Measurements from ENCODE around the gene PRKCQ. TPM values are rescaled to one million over a fixed set of nuclear protein-coding genes. Genes with fewer than 3 reads are reported as not detected.
A peak's percentile ranks its signal among the peaks of the same experiment; 100 is the strongest.

The PRKCQ gene
- total and polyA plus RNA-seq, 2 of the 13 experiments (the other 11 are each of a cell fraction or from before 2014, with no cell fraction given) = 0.13 to 0.35 TPM

DNA sequence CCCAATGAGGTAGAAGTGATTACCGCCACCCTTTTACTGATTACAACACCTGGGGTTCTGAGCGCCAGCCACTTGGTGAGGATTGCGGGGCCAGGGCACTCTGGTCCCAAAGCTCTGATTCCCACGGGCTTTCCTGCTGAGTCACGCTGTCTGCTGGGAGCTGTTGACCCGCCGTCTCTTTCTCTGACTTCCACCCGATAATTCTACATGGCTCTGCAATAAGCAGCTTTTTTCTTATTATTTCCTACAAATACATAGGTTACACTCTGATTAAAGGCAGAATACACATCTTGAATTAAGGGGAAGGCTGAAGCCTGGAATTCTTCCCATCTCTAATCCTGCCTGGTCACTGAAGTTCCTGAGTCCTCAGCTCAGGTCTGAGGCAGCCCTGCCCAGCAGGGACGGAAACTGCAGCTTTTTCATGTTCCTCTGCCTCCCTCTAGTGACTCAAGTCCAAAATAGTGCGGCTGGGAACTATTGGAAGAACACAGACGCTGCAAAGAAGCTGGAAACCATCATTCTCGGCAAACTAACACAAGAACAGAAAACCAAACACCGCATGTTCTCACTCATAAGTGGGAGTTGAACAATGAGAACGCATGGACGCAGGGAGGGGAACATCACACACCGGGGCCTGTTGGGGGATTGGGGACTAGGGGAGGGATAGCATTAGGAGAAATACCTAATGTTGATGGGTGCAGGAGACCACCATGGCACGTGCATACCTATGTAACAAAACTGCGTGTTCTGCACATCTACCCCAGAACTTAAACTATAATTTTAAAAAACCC, 178.3 kb downstream of the PRKCQ start (continued):
- TF ChIP-seq, protein P1, sequence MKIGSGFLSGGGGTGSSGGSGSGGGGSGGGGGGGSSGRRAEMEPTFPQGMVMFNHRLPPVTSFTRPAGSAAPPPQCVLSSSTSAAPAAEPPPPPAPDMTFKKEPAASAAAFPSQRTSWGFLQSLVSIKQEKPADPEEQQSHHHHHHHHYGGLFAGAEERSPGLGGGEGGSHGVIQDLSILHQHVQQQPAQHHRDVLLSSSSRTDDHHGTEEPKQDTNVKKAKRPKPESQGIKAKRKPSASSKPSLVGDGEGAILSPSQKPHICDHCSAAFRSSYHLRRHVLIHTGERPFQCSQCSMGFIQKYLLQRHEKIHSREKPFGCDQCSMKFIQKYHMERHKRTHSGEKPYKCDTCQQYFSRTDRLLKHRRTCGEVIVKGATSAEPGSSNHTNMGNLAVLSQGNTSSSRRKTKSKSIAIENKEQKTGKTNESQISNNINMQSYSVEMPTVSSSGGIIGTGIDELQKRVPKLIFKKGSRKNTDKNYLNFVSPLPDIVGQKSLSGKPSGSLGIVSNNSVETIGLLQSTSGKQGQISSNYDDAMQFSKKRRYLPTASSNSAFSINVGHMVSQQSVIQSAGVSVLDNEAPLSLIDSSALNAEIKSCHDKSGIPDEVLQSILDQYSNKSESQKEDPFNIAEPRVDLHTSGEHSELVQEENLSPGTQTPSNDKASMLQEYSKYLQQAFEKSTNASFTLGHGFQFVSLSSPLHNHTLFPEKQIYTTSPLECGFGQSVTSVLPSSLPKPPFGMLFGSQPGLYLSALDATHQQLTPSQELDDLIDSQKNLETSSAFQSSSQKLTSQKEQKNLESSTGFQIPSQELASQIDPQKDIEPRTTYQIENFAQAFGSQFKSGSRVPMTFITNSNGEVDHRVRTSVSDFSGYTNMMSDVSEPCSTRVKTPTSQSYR (CRISPR knock-in tag; IDR thresholded peaks at IDR 0.05; ENCODE audit: borderline replicate concordance) = no peak
- TF ChIP-seq IRF2 (CRISPR knock-in tag; IDR thresholded peaks at IDR 0.05) (0 out of 2 replicates have a peak, but pooled peaks have one; percentile 46), FOXA1 (IDR thresholded peaks at IDR 0.05) (no peak), FOXA1 (CRISPR knock-in tag; IDR thresholded peaks at IDR 0.05) (no peak), KLF15 (CRISPR knock-in tag; IDR thresholded peaks at IDR 0.05; ENCODE audit: borderline replicate concordance) (no peak), ZNF674 (CRISPR knock-in tag; IDR thresholded peaks at IDR 0.05; ENCODE audit: low read depth) (no peak), ZFYVE20 (CRISPR knock-in tag; IDR thresholded peaks at IDR 0.05; ENCODE audit: borderline replicate concordance, low read depth) (no peak), MAFK (conservative IDR thresholded peaks at IDR 0.05 in 1 of 2, IDR thresholded peaks at IDR 0.05 in 1 of 2; ENCODE audit: low read length in 2 of 2) (peak; percentile 61 to 88), ZNF383 (CRISPR knock-in tag; IDR thresholded peaks at IDR 0.05; ENCODE audit: borderline replicate concordance) (no peak), ZNF841 (CRISPR knock-in tag; IDR thresholded peaks at IDR 0.05; ENCODE audit: borderline replicate concordance) (no peak), SKI (IDR thresholded peaks at IDR 0.05; ENCODE audit: partially characterized antibody) (peak; percentile 46), PTBP1 (IDR thresholded peaks at IDR 0.05; ENCODE audit: low read depth, low read length, poor library complexity, severe bottlenecking) (no peak)
- TF ChIP-seq, protein P2, sequence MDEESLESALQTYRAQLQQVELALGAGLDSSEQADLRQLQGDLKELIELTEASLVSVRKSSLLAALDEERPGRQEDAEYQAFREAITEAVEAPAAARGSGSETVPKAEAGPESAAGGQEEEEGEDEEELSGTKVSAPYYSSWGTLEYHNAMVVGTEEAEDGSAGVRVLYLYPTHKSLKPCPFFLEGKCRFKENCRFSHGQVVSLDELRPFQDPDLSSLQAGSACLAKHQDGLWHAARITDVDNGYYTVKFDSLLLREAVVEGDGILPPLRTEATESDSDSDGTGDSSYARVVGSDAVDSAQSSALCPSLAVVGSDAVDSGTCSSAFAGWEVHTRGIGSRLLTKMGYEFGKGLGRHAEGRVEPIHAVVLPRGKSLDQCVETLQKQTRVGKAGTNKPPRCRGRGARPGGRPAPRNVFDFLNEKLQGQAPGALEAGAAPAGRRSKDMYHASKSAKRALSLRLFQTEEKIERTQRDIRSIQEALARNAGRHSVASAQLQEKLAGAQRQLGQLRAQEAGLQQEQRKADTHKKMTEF (CRISPR knock-in tag; IDR thresholded peaks at IDR 0.05) = no peak; the same call in 1 of the 2 replicates
- TF ChIP-seq, protein P3, sequence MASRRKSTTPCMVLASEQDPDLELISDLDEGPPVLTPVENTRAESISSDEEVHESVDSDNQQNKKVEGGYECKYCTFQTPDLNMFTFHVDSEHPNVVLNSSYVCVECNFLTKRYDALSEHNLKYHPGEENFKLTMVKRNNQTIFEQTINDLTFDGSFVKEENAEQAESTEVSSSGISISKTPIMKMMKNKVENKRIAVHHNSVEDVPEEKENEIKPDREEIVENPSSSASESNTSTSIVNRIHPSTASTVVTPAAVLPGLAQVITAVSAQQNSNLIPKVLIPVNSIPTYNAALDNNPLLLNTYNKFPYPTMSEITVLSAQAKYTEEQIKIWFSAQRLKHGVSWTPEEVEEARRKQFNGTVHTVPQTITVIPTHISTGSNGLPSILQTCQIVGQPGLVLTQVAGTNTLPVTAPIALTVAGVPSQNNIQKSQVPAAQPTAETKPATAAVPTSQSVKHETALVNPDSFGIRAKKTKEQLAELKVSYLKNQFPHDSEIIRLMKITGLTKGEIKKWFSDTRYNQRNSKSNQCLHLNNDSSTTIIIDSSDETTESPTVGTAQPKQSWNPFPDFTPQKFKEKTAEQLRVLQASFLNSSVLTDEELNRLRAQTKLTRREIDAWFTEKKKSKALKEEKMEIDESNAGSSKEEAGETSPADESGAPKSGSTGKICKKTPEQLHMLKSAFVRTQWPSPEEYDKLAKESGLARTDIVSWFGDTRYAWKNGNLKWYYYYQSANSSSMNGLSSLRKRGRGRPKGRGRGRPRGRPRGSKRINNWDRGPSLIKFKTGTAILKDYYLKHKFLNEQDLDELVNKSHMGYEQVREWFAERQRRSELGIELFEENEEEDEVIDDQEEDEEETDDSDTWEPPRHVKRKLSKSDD (CRISPR knock-in tag; IDR thresholded peaks at IDR 0.05; ENCODE audit: low read depth) = no peak
- TF ChIP-seq, protein P4, sequence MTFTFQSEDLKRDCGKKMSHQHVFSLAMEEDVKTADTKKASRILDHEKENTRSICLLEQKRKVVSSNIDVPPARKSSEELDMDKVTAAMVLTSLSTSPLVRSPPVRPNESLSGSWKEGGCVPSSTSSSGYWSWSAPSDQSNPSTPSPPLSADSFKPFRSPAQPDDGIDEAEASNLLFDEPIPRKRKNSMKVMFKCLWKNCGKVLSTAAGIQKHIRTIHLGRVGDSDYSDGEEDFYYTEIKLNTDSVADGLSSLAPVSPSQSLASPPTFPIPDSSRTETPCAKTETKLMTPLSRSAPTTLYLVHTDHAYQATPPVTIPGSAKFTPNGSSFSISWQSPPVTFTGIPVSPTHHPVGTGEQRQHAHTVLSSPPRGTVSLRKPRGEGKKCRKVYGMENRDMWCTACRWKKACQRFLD (CRISPR knock-in tag; IDR thresholded peaks at IDR 0.05; ENCODE audit: borderline replicate concordance) = no peak
- TF ChIP-seq, protein P5, sequence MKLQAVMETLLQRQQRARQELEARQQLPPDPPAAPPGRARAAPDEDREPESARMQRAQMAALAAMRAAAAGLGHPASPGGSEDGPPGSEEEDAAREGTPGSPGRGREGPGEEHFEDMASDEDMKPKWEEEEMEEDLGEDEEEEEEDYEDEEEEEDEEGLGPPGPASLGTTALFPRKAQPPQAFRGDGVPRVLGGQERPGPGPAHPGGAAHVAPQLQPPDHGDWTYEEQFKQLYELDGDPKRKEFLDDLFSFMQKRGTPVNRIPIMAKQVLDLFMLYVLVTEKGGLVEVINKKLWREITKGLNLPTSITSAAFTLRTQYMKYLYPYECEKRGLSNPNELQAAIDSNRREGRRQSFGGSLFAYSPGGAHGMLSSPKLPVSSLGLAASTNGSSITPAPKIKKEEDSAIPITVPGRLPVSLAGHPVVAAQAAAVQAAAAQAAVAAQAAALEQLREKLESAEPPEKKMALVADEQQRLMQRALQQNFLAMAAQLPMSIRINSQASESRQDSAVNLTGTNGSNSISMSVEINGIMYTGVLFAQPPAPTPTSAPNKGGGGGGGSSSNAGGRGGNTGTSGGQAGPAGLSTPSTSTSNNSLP (IDR thresholded peaks at IDR 0.05; ENCODE audit: low read depth, low read length) = peak; percentile 47; the same call in 1 of the 2 replicates

Data from HepG2 (cell line).